Keratinocyte (primary cell): ENCODE measurements around the gene PHKA1.

Experiments
- CTCF ChIP-seq, 3 experiments: IDR thresholded peaks in 1 of 3; conservative IDR thresholded peaks in 1 of 3; optimal IDR thresholded peaks in 1 of 3; 2 replicates in 2 of 3; 3 replicates in 1 of 3; pipeline versions ENCODE3 to v1.5.1; 2011; ENCODE audit warnings: low read length in 3 of 3, mild to moderate bottlenecking in 3 of 3, moderate library complexity in 2 of 3, control low read depth in 1 of 3, inconsistent platforms in 1 of 3; ENCODE audit not compliant: insufficient read depth in 2 of 3; ENCODE audit errors: extremely low read depth in 1 of 3
- EZH2 ChIP-seq: IDR thresholded peaks from one replicate; pipeline ENCODE4 v1.6.1; 2012; ENCODE audit warnings: inconsistent platforms, mild to moderate bottlenecking, low read length, moderate library complexity

- TF ChIP-seq CTCF (optimal IDR thresholded peaks at IDR 0.05 in 1 of 3, IDR thresholded peaks at IDR 0.05 in 1 of 3, conservative IDR thresholded peaks at IDR 0.05 in 1 of 3; ENCODE audit: extremely low read depth in 1 of 3, insufficient read depth in 2 of 3, low read length in 3 of 3) (no peak), EZH2 (no peak)
These were observed 78.2 kb downstream of the PHKA1 start for GRCh38 chrX:72635930-72636329.
